Endothelial cell of umbilical vein (primary cell): ENCODE data around the gene NR1H3. TPM values are rescaled to one million over a fixed set of nuclear protein-coding genes. Genes with fewer than 3 reads are reported as not detected.
A peak's percentile ranks its signal among the peaks of the same experiment; 100 is the strongest.

Experiments used
- BruUV-seq: library from RNA; stranded (reverse); fragments of 400-500 nt; replicated peaks from 2 replicates; lab custom pipeline; 2021; lab: Mats Ljungman, UMichigan
- CTCF ChIA-PET: fragments of 300-600, 350-600 bp; sonication (Branson Sonifier 250); formaldehyde crosslinking; loops from one replicate; lab custom pipeline; 2021; ENCODE audit warnings: antibody characterized with exemption, inconsistent platforms; lab: Charles Lee
- POLR2A ChIA-PET: fragments of 300-600, 350-600 bp; sonication (Branson Sonifier 250); formaldehyde crosslinking; loops from one replicate; lab custom pipeline; 2021; ENCODE audit warnings: antibody characterized with exemption, inconsistent platforms; lab: Charles Lee
- DNase-seq: peaks from one replicate; pipeline ENCODE4 v3.0.0-alpha.2; 2011; ENCODE audit warnings: low read depth, low spot score
- FAIRE-seq: peaks from 2 replicates; lab custom pipeline; 2011; peaks lifted over from hg19 to GRCh38; lab: Jason Lieb, UNC
- H2AFZ ChIP-seq: 2 replicates; pipeline ENCODE4 v1.6.0; 2012; ENCODE audit warnings: low read depth, low read length, control low read depth, inconsistent platforms
- H3K27ac ChIP-seq: 2 replicates; pipeline ENCODE4 v1.5.1; 2011; ENCODE audit warnings: low read depth, mild to moderate bottlenecking, control low read depth, low read length, moderate library complexity; ENCODE audit not compliant: insufficient read depth
- H3K27me3 ChIP-seq, 2 experiments: 2 replicates each; pipeline versions ENCODE4 v1.6.0 to v1.6.1; 2011; ENCODE audit warnings: low read length in 2 of 2, mixed read lengths in 1 of 2; ENCODE audit not compliant: control insufficient read depth in 2 of 2, insufficient read depth in 2 of 2
- H3K36me3 ChIP-seq, 2 experiments: 2 replicates in 1 of 2; 3 replicates in 1 of 2; pipeline ENCODE4 v1.5.1; 2011; ENCODE audit warnings: low read length in 2 of 2, mild to moderate bottlenecking in 1 of 2, moderate library complexity in 1 of 2; ENCODE audit not compliant: control insufficient read depth in 2 of 2, insufficient read depth in 2 of 2; ENCODE audit errors: extremely low read depth in 1 of 2
- H3K4me1 ChIP-seq: 3 replicates; pipeline ENCODE4 v1.5.1; 2011; ENCODE audit warnings: mild to moderate bottlenecking, low read length; ENCODE audit not compliant: control insufficient read depth, insufficient read depth; ENCODE audit errors: extremely low read depth
- H3K4me2 ChIP-seq: 2 replicates; pipeline ENCODE4 v1.6.1; 2011; ENCODE audit warnings: low read length, control low read depth, mixed read lengths; ENCODE audit not compliant: insufficient read depth
- H3K4me3 ChIP-seq, 3 experiments: fragments of 200-600 bp in 1 of 3; sonication (generic), shearing (Covaris generic) in 1 of 3; replicated peaks in 1 of 3; 2 replicates each; pipeline ENCODE4 v1.5.1; 2011 to 2016; ENCODE audit warnings: control low read depth in 3 of 3, low read length in 3 of 3, mild to moderate bottlenecking in 2 of 3, inconsistent platforms in 1 of 3, low read depth in 1 of 3, moderate library complexity in 1 of 3; ENCODE audit not compliant: insufficient read depth in 1 of 3
- H3K79me2 ChIP-seq: 2 replicates; pipeline ENCODE4 v1.6.0; 2012; ENCODE audit warnings: low read length, inconsistent platforms; ENCODE audit not compliant: control insufficient read depth, insufficient read depth
- H3K9ac ChIP-seq: replicated peaks from 2 replicates; pipeline ENCODE3; 2011; ENCODE audit warnings: low read length, control low read depth; ENCODE audit not compliant: insufficient read depth; ENCODE audit errors: extremely low read depth
- H3K9me1 ChIP-seq: replicated peaks from 3 replicates; pipeline ENCODE4 v1.6.0; 2011; ENCODE audit warnings: mild to moderate bottlenecking, low read length; ENCODE audit not compliant: control insufficient read depth, insufficient read depth; ENCODE audit errors: extremely low read depth
- H3K9me3 ChIP-seq: replicated peaks from 2 replicates; pipeline ENCODE4 v1.5.1; 2012; ENCODE audit warnings: low read length, inconsistent platforms; ENCODE audit not compliant: control insufficient read depth, insufficient read depth
- H4K20me1 ChIP-seq: replicated peaks from 2 replicates; pipeline ENCODE3; 2011; ENCODE audit warnings: mild to moderate bottlenecking, low read length; ENCODE audit not compliant: control insufficient read depth, insufficient read depth; ENCODE audit errors: extremely low read depth
- CTCF ChIP-seq, 2 donors: IDR thresholded peaks; 1 replicate in 1 of 2; 2 replicates in 1 of 2; pipeline ENCODE4 v1.5.1; 2011; ENCODE audit warnings: low read length in 2 of 2, mild to moderate bottlenecking in 2 of 2, moderate library complexity in 2 of 2, control low read depth in 1 of 2, inconsistent platforms in 1 of 2, low read depth in 1 of 2; ENCODE audit not compliant: insufficient read depth in 1 of 2; ENCODE audit errors: extremely low read depth in 1 of 2
- EZH2 ChIP-seq: IDR thresholded peaks from 2 replicates; pipeline ENCODE4 v1.6.1; 2012; ENCODE audit warnings: borderline replicate concordance, low read depth, mild to moderate bottlenecking, moderate library complexity, low read length, inconsistent platforms; ENCODE audit not compliant: severe bottlenecking
- FOS ChIP-seq: IDR thresholded peaks from 2 replicates; pipeline ENCODE4 v1.6.1; 2011; ENCODE audit warnings: mild to moderate bottlenecking, low read length, moderate library complexity, borderline replicate concordance; ENCODE audit not compliant: insufficient read depth
- GATA2 ChIP-seq: IDR thresholded peaks from 2 replicates; pipeline ENCODE4 v1.7.0; 2011; ENCODE audit warnings: low read depth, mild to moderate bottlenecking, moderate library complexity, mixed read lengths, low read length; ENCODE audit not compliant: insufficient read length, insufficient read depth
- JUN ChIP-seq: IDR thresholded peaks from 2 replicates; pipeline ENCODE4 v1.6.1; 2011; ENCODE audit warnings: borderline replicate concordance, low read depth; ENCODE audit not compliant: insufficient read length, insufficient read depth
- MAX ChIP-seq: IDR thresholded peaks from 2 replicates; pipeline ENCODE4 v1.6.1; 2011; ENCODE audit not compliant: insufficient read depth, insufficient read length
- MYC ChIP-seq: IDR thresholded peaks from one replicate; pipeline ENCODE4 v1.6.1; 2011; ENCODE audit warnings: mild to moderate bottlenecking, low read depth, low read length
- POLR2A ChIP-seq: IDR thresholded peaks from 2 replicates; pipeline ENCODE4 v1.6.1; 2012; ENCODE audit warnings: low read depth, mild to moderate bottlenecking, control low read depth, low read length
- POLR2AphosphoS5 ChIP-seq: IDR thresholded peaks from 2 replicates; pipeline ENCODE4 v1.6.1; 2012; ENCODE audit warnings: low read depth, mild to moderate bottlenecking, control low read depth, low read length, moderate library complexity; ENCODE audit not compliant: insufficient read depth
- dilution Hi-C: fragments of 300-500 bp; cut with MboI; formaldehyde crosslinking; loops from one replicate; pipeline ENCODE4 v1.15.0; 2019; ENCODE audit warnings: low sequenced_read_pairs; ENCODE audit not compliant: extremely low pct_ligation_motif_present
- intact Hi-C: fragments of 100-400 bp; cut with micrococcal nuclease; formaldehyde crosslinking; loops from one replicate; pipeline ENCODE4 v1.10.0; 2022
- polyA plus RNA-seq, 4 experiments: library from polyadenylated mRNA; depleted of rRNA in 3 of 4; stranded (reverse) in 3 of 4; unstranded in 1 of 4; fragments of >200 nt; gene quantifications; 2 replicates each; pipeline versions ENCODE4 v1.2.1 to v1.2.3, GENCODE V29; 2011 to 2012; ENCODE audit warnings: missing spikeins in 1 of 4
- total RNA-seq: library from RNA; stranded (reverse); gene quantifications from 2 replicates; pipeline ENCODE4 v1.2.3, GENCODE V29; 2021

NR1H3 gene
- total and polyA plus RNA-seq, 2 donors (not counting 3 experiments of a cell fraction or from before 2014, with no cell fraction given) = 9.8 to 16.3 TPM

- Histone ChIP-seq H3K79me2 (peaks cover 8% of the 10 kb centered on the region), H3K4me1 (peaks cover 13% of the 10 kb centered on the region), H4K20me1 (no peaks in the 10 kb centered on the region), H3K4me2 (no peak overlapping the region), H3K4me3 (no peak overlapping the region), H3K9me3 (no peaks in the 10 kb centered on the region), H2AFZ (no peak overlapping the region), H3K9me1 (no peaks in the 10 kb centered on the region), H3K27me3 (no peaks in the 10 kb centered on the region), H3K36me3 (peaks cover 2 to 30% of the 10 kb centered on the region in 2 experiments), H3K27ac (no peak overlapping the region), H3K9ac (no peak overlapping the region)
- BruUV-seq = no TSS peak
- DNase-seq = no peak
- ChIA-PET CTCF (interaction anchor here (1.5 to 1.6 kb wide), 2 partner anchors 11 to 14 kb away, joined by 3 to 6 read pairs; no protein-coding TSS in a partner anchor), POLR2A (no interaction called here)
- TF ChIP-seq MYC = no peak
- no peak for TF ChIP-seq GATA2
- no peak for TF ChIP-seq EZH2
- dilution Hi-C loops = no loop called here
- intact Hi-C loops = no loop called here
- FAIRE-seq = no peak
Observed at GRCh38 chr11:47245611-47246357, 12.0 kb upstream of the NR1H3 start.

GRCh38 chr11:47247502-47247901 is 10.3 kb upstream of the NR1H3 start:
- Histone ChIP-seq H3K4me3 (peak overlapping the region in 1 of 3 experiments; percentile 74), H2AFZ (no peak overlapping the region), H3K4me1 (peaks cover 13% of the 10 kb centered on the region), H3K79me2 (peaks cover 8% of the 10 kb centered on the region), H3K9ac (no peak overlapping the region), H4K20me1 (no peaks in the 10 kb centered on the region), H3K27ac (no peak overlapping the region), H3K4me2 (peak overlapping the region; percentile 89), H3K9me1 (no peaks in the 10 kb centered on the region), H3K36me3 (peaks cover 0 to 22% of the 10 kb centered on the region in 2 experiments), H3K27me3 (no peaks in the 10 kb centered on the region), H3K9me3 (no peaks in the 10 kb centered on the region)
- POLR2A ChIA-PET = no interaction called here
- TF ChIP-seq CTCF (IDR thresholded peaks at IDR 0.05; ENCODE audit: extremely low read depth in 1 of 2, insufficient read depth in 1 of 2, low read depth in 1 of 2, low read length in 2 of 2) (no peak), MAX (no peak), MYC (no peak), JUN (no peak), FOS (no peak), POLR2A (no peak), GATA2 (no peak), POLR2AphosphoS5 (no peak)
- intact Hi-C loops (no loop called here), dilution Hi-C loops (no loop called here)
- CTCF ChIA-PET = interaction anchor here (1.4 to 2.3 kb wide), 5 partner anchors 11 to 108 kb away, joined by 3 to 38 read pairs (median 5); partner anchors contain the start of genes NR1H3 and PACSIN3
- no peak for FAIRE-seq
- BruUV-seq = no TSS peak
- no peak for DNase-seq
